ENCODE measurements around the gene IDUA. TPM values are rescaled to one million over a fixed set of nuclear protein-coding genes. Genes with fewer than 3 reads are reported as not detected.

IDUA gene
- polyA plus RNA-seq, 1 experiment = 13.2 TPM

DNA sequence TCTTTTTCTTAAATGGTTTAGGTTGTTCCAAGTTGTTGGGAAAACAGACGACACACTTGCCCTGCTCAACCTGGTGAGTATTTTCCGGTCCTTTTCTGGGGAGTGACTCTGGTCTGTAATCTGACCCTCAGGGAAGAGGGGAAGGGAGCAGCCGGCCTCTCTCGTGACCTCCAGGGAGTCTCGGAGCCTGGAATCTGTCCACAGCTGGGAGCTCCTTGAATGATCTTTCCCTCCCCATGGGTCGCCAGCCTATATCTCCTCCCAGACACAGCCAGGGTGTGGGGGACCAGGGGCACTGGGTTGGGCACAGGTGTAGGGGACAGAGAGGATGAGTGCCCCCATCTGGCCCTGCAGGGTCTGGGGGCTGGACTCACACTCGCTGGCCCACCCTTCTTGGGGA lies 35.7 kb upstream of the IDUA start:
- H3K4me3 ChIP-seq (ENCODE audit: low read depth, low read length) = no peak overlapping the region
- TF ChIP-seq, protein P1, sequence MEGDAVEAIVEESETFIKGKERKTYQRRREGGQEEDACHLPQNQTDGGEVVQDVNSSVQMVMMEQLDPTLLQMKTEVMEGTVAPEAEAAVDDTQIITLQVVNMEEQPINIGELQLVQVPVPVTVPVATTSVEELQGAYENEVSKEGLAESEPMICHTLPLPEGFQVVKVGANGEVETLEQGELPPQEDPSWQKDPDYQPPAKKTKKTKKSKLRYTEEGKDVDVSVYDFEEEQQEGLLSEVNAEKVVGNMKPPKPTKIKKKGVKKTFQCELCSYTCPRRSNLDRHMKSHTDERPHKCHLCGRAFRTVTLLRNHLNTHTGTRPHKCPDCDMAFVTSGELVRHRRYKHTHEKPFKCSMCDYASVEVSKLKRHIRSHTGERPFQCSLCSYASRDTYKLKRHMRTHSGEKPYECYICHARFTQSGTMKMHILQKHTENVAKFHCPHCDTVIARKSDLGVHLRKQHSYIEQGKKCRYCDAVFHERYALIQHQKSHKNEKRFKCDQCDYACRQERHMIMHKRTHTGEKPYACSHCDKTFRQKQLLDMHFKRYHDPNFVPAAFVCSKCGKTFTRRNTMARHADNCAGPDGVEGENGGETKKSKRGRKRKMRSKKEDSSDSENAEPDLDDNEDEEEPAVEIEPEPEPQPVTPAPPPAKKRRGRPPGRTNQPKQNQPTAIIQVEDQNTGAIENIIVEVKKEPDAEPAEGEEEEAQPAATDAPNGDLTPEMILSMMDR (IDR thresholded peaks at IDR 0.05; ENCODE audit: insufficient read depth, low read depth, low read length) = no peak
- H3K27me3 ChIP-seq (ENCODE audit: control insufficient read depth, insufficient read depth, low read length) = no peaks in the 10 kb centered on the region
- CTCF ChIA-PET = no interaction called here
- DNase-seq (ENCODE audit: low read depth) = no peak
- peaks cover 2% of the 10 kb centered on the region for H3K36me3 ChIP-seq (ENCODE audit: control insufficient read depth, insufficient read depth, low read length)
- POLR2A ChIA-PET = no interaction called here

DNA sequence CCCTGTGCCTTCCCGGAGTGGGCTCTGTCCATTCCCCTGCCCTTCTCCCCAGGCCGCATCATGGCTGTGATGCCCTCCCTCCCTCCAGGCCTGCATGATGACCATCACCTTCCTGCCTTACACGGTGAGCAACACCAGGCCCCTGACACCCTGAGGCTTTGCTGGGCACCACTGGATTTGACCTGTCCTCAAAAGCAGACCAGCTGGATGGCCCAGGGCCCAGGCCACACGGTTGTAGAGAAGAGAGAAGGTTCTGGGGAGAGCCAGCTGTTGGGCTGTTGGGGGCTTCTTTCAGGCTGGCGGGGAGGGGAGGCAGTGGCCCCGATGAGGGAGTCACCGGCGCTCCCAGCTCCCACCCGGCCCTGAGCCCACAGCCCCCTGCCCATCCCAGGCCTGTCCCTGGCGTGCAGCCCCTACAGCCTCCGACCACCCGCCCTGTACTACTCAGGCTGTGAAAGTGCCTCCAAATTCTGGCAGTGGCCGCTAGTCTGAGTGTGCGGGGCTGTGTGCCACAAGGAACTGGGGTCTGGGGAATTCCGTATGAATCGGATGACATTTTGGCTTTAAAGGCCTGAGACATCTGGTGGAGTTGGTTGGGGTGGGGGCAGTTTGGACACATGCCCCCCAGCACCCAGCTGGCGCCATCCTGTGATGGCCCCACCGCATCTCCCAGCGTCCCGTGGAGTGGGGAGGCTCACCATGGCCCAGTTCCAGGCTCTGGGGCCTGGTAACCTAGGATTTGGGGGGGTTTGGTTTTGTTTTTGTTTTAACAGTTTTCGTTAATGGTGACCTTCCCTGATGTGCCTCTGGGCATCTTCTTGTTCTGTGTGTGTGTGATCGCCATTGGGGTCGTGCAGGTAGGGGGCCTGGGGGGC lies 35.0 kb upstream of the IDUA start:
- H3K36me3 ChIP-seq (ENCODE audit: control insufficient read depth, insufficient read depth, low read length) = peaks cover 2% of the 10 kb centered on the region
- TF ChIP-seq, protein P1 (IDR thresholded peaks at IDR 0.05; ENCODE audit: insufficient read depth, low read depth, low read length) = no peak
- POLR2A ChIA-PET = no interaction called here
- CTCF ChIA-PET = no interaction called here
- DNase-seq (ENCODE audit: low read depth) = no peak
- H3K27me3 ChIP-seq (ENCODE audit: control insufficient read depth, insufficient read depth, low read length) = no peaks in the 10 kb centered on the region
- no peak overlapping the region for H3K4me3 ChIP-seq (ENCODE audit: low read depth, low read length)

DNA sequence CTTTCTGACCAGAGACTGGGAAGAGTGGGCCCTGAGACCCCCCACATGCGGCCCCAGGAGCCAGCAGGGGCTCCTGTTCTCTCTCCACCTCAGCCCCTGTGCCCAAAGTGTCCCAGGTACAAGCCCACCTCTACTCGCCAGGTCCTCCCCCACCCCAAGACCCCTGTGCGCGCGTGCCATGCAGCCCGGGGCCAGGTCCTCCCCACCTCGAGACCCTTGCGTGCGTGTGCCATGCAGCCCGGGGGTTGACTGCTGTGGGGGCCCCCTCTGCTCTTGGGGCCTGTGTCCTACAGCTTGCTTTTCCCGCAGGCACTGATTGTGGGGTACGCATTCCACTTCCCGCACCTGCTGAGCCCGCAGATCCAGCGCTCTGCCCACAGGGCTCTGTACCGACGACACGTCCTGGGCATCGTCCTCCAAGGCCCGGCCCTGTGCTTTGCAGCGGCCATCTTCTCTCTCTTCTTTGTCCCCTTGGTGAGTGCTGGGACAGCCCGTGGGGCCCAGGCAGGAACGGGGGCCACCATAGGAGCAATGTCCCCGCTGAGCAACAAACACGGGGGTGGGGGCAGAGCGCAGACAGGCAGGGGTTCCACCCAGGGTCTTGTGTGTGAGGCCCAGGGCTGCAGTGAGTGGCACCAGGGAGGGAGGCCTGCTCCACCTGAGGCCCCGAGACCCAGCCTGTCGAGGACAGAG lies 33.8 kb upstream of the IDUA start:
- CTCF ChIA-PET = no interaction called here
- POLR2A ChIA-PET = no interaction called here

DNA sequence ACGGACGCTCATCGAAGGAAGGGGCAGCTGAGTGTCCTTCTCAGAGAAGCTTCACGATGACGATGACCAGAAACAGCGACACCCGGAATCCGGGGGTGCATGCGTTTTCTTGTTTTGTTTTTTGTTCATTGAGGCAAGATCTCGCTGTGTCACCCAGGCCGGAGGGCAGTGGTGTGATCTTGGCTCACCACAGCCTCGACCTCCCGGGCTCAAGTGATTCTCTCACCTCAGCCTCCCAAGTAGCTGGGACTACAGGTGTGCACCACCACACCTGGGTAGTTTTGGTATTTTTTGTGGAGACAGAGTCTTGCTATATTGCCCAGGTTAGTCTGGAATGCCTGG lies 33.3 kb upstream of the IDUA start:
- DNase-seq (ENCODE audit: low read depth) = no peak

More for the DNA sequence above, 33.8 kb upstream of the IDUA start:
- no peak for DNase-seq (ENCODE audit: low read depth)
- Histone ChIP-seq H3K4me3 (ENCODE audit: low read depth, low read length) (no peak overlapping the region), H3K36me3 (ENCODE audit: control insufficient read depth, insufficient read depth, low read length) (peaks cover 4% of the 10 kb centered on the region), H3K27me3 (ENCODE audit: control insufficient read depth, insufficient read depth, low read length) (no peaks in the 10 kb centered on the region)
- TF ChIP-seq, protein P1 (IDR thresholded peaks at IDR 0.05; ENCODE audit: insufficient read depth, low read depth, low read length) = no peak

More for the DNA sequence above, 33.3 kb upstream of the IDUA start:
- ChIA-PET POLR2A (no interaction called here), CTCF (interaction anchor here (0.6 kb wide), 1 partner anchor 11 kb away, joined by 4 read pairs; no protein-coding TSS in a partner anchor)
- H3K36me3 ChIP-seq (ENCODE audit: control insufficient read depth, insufficient read depth, low read length) = peaks cover 6% of the 10 kb centered on the region
- H3K27me3 ChIP-seq (ENCODE audit: control insufficient read depth, insufficient read depth, low read length) = no peaks in the 10 kb centered on the region
- TF ChIP-seq, protein P1 (IDR thresholded peaks at IDR 0.05; ENCODE audit: insufficient read depth, low read depth, low read length) = no peak
- no peak overlapping the region for H3K4me3 ChIP-seq (ENCODE audit: low read depth, low read length)
